PC-3 (cell line): ENCODE results near the gene PLEKHA6. TPM values are rescaled to one million over a fixed set of nuclear protein-coding genes. Genes with fewer than 3 reads are reported as not detected.

Experiments
- ATAC-seq: fragments of 200-7000 bp; cut with Tn5 transposase; 2 replicates; pipeline ENCODE4 v1.9.1; 2020; ENCODE audit warnings: mild to moderate bottlenecking, moderate library complexity
- BruUV-seq: library from RNA; stranded (reverse); fragments of 400-500 nt; replicated peaks from 2 replicates; lab custom pipeline; 2021; lab: Mats Ljungman, UMichigan
- CTCF ChIA-PET: fragments of 300-600 bp; sonication (Branson Sonifier 250); formaldehyde crosslinking; loops from one replicate; lab custom pipeline; 2022; ENCODE audit warnings: antibody characterized with exemption; lab: Charles Lee
- POLR2A ChIA-PET: fragments of 300-600 bp; sonication (Branson Sonifier 250); formaldehyde crosslinking; loops from one replicate; lab custom pipeline; 2022; ENCODE audit warnings: antibody characterized with exemption; ENCODE audit not compliant: unreplicated experiment; lab: Charles Lee
- DNase-seq: peaks from one replicate; pipeline ENCODE4 v3.0.0-alpha.2; 2015
- H2AFZ ChIP-seq: fragments of 300-600 bp; sonication (generic); 2 replicates; pipeline ENCODE4 v1.6.0; 2016; ENCODE audit warnings: antibody characterized with exemption, low read length
- H3F3A ChIP-seq: fragments of 300-600 bp; sonication (generic); one replicate; pipeline ENCODE4 v1.6.0; 2017; ENCODE audit warnings: antibody characterized with exemption, low read length, control low read depth, mild to moderate bottlenecking; ENCODE audit not compliant: unreplicated experiment
- H3K27ac ChIP-seq: fragments of 300-600 bp; sonication (generic); 2 replicates; pipeline ENCODE4 v1.5.1; 2016; ENCODE audit warnings: mild to moderate bottlenecking, low read length
- H3K27me3 ChIP-seq: fragments of 300-600 bp; sonication (generic); 2 replicates; pipeline ENCODE4 v1.6.1; 2016; ENCODE audit warnings: low read length, mixed read lengths
- H3K36me3 ChIP-seq: fragments of 300-600 bp; sonication (generic); 2 replicates; pipeline ENCODE4 v1.6.1; 2016; ENCODE audit warnings: low read depth, mixed run types, low read length, mixed read lengths
- H3K4me1 ChIP-seq: fragments of 300-600 bp; sonication (generic); 2 replicates; pipeline ENCODE4 v1.5.1; 2016; ENCODE audit warnings: low read length; ENCODE audit not compliant: insufficient read depth
- H3K4me2 ChIP-seq: fragments of 300-600 bp; sonication (generic); 2 replicates; pipeline ENCODE4 v1.6.0; 2016; ENCODE audit warnings: low read length
- H3K4me3 ChIP-seq: fragments of 300-600 bp; sonication (generic); 2 replicates; pipeline ENCODE4 v1.5.1; 2016; ENCODE audit warnings: mild to moderate bottlenecking, low read length, mixed read lengths
- H3K79me2 ChIP-seq: fragments of 300-600 bp; sonication (generic); 2 replicates; pipeline ENCODE4 v1.6.1; 2017; ENCODE audit warnings: low read length, mixed read lengths
- H3K9ac ChIP-seq: fragments of 300-600 bp; sonication (generic); 2 replicates; pipeline ENCODE4 v1.6.0; 2016; ENCODE audit warnings: mild to moderate bottlenecking, low read length
- H3K9me2 ChIP-seq: fragments of 300-600 bp; sonication (generic); replicated peaks from 2 replicates; pipeline ENCODE4 v1.6.1; 2016; ENCODE audit warnings: mixed run types, low read length, mixed read lengths
- H3K9me3 ChIP-seq: fragments of 300-600 bp; sonication (generic); 2 replicates; pipeline ENCODE4 v1.6.1; 2016; ENCODE audit warnings: low read length, mixed read lengths
- H4K20me1 ChIP-seq: fragments of 300-600 bp; sonication (generic); 2 replicates; pipeline ENCODE4 v1.6.1; 2016; ENCODE audit warnings: low read length, mixed read lengths
- CTCF ChIP-seq: fragments of 300-600 bp; sonication (generic); conservative IDR thresholded peaks from 2 replicates; pipeline ENCODE4 v1.5.1; 2017; ENCODE audit warnings: antibody characterized with exemption, low read depth, mild to moderate bottlenecking, low read length
- EZH2 ChIP-seq: fragments of 300-600 bp; sonication (generic); IDR thresholded peaks from one replicate; pipeline ENCODE4 v1.6.1; 2017; ENCODE audit warnings: antibody characterized with exemption, mild to moderate bottlenecking, low read length; ENCODE audit not compliant: unreplicated experiment
- EZH2phosphoT487 ChIP-seq: fragments of 300-600 bp; sonication (generic); IDR thresholded peaks from 2 replicates; pipeline ENCODE4 v1.6.1; 2018; ENCODE audit warnings: mild to moderate bottlenecking, antibody characterized with exemption, low read length, borderline replicate concordance
- intact Hi-C: fragments of 100-400 bp; cut with micrococcal nuclease; formaldehyde crosslinking; loops from 2 replicates; pipeline ENCODE4 v1.9.0; 2023
- total RNA-seq: library from RNA; depleted of rRNA; stranded (reverse); fragments of >200 nt; gene quantifications from 2 replicates; pipeline ENCODE4 v1.2.3, GENCODE V29; 2014

The PLEKHA6 gene
- total RNA-seq, 1 experiment from 2014 or later: 53.8 TPM

- Histone ChIP-seq H2AFZ (peak overlapping the region; percentile 73), H3K9me3 (no peaks in the 10 kb centered on the region), H3F3A (no peaks in the 10 kb centered on the region), H3K79me2 (peaks cover 77% of the 10 kb centered on the region), H3K4me2 (peak overlapping the region; percentile 87), H3K4me3 (peak overlapping the region; percentile 72), H3K36me3 (no peaks in the 10 kb centered on the region; the same call in 1 of the 2 replicates), H3K4me1 (peaks cover 43% of the 10 kb centered on the region), H3K9me2 (no peaks in the 10 kb centered on the region), H3K27ac (peak overlapping the region; percentile 70), H4K20me1 (peaks cover 14% of the 10 kb centered on the region; the same call in 1 of the 2 replicates), H3K9ac (peak overlapping the region; percentile 76), H3K27me3 (no peaks in the 10 kb centered on the region)
- intact Hi-C loops: no loop called here
- no peak for ATAC-seq
- POLR2A ChIA-PET: no interaction called here
- CTCF ChIA-PET: interaction anchor here (2.4 to 5.2 kb wide), 2 partner anchors 23 to 127 kb away, joined by 12 to 66 read pairs; no protein-coding TSS in a partner anchor
- TF ChIP-seq CTCF (no peak), EZH2phosphoT487 (no peak), EZH2 (no peak)
- DNase-seq: peak; percentile 32
- BruUV-seq: no TSS peak
These were observed 16.7 kb upstream of the PLEKHA6 start for GRCh38 chr1:204376465-204376864.

- Histone ChIP-seq H2AFZ (no peak overlapping the region), H3K4me3 (no peak overlapping the region), H3K4me2 (no peak overlapping the region), H3K27ac (no peak overlapping the region), H3K9me3 (no peaks in the 10 kb centered on the region), H4K20me1 (peaks cover 15% of the 10 kb centered on the region; the same call in 1 of the 2 replicates), H3K79me2 (peaks cover 86% of the 10 kb centered on the region), H3K9ac (no peak overlapping the region), H3K27me3 (no peaks in the 10 kb centered on the region), H3K9me2 (no peaks in the 10 kb centered on the region), H3K36me3 (peaks cover 14% of the 10 kb centered on the region), H3F3A (no peaks in the 10 kb centered on the region), H3K4me1 (peaks cover 28% of the 10 kb centered on the region)
- TF ChIP-seq EZH2: no peak
- no peak for TF ChIP-seq CTCF
- no peak for TF ChIP-seq EZH2phosphoT487
- intact Hi-C loops: no loop called here
- DNase-seq (no peak), ATAC-seq (no peak)
- no TSS peak for BruUV-seq
- POLR2A ChIA-PET: no interaction called here
- CTCF ChIA-PET: interaction anchor here (0.7 kb wide), 1 partner anchor 43 kb away, joined by 5 read pairs; no protein-coding TSS in a partner anchor
These were observed 14.2 kb upstream of the PLEKHA6 start for GRCh38 chr1:204373911-204374310.

- DNase-seq (no peak), ATAC-seq (no peak)
- Histone ChIP-seq H3K4me2 (no peak overlapping the region), H3K27me3 (no peaks in the 10 kb centered on the region), H3K9me2 (no peaks in the 10 kb centered on the region), H3F3A (no peaks in the 10 kb centered on the region), H3K27ac (no peak overlapping the region), H3K79me2 (peaks cover 78% of the 10 kb centered on the region), H3K9ac (no peak overlapping the region), H3K4me1 (peaks cover 11% of the 10 kb centered on the region; the same call in 1 of the 2 replicates), H4K20me1 (0 out of 2 replicates have a peak, but pooled peaks cover 9% of the 10 kb centered on the region), H3K9me3 (no peaks in the 10 kb centered on the region), H3K4me3 (no peak overlapping the region), H3K36me3 (peaks cover 27% of the 10 kb centered on the region), H2AFZ (no peak overlapping the region)
- intact Hi-C loops: no loop called here
- POLR2A ChIA-PET: no interaction called here
- BruUV-seq: no TSS peak
- CTCF ChIA-PET: no interaction called here
- no peak for TF ChIP-seq CTCF
- TF ChIP-seq EZH2phosphoT487: no peak
- no peak for TF ChIP-seq EZH2
These were observed 10.4 kb upstream of the PLEKHA6 start for GRCh38 chr1:204370176-204370575.
